Measurements from ENCODE around the gene LRRC27.

Gene LRRC27

DNA sequence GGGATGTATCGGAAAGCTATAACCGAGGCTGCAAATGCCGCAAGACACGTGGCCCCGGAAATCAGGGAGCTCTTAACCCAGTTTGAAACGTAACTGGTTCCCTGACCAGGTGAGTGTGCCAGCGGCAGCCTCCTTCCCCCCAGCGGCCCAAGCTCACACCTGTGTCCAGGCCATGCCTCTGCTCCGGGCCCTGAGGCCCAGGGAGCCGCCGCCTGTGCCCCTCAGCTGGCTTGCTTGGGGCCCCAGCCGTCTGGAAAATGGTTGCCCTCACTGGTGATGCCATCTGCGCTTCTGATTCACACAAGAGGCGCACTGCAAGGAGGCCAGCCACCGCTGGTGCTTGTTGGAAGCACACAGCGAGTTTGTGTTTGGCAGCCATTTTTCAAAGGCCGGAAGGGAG lies 74.2 kb downstream of the LRRC27 start:
- Histone ChIP-seq H3K27me3 (replicated peaks in 2 of 5; ENCODE audit: control insufficient read depth in 4 of 5, insufficient read depth in 5 of 5, low read length in 4 of 5) (no peaks in the 10 kb centered on the region), H3K27ac (ENCODE audit: insufficient read depth in 1 of 2, low read depth in 1 of 2, low read length in 2 of 2, poor library complexity in 1 of 2, severe bottlenecking in 2 of 2) (no peak overlapping the region), H3K36me3 (ENCODE audit: control insufficient read depth in 4 of 4, insufficient read depth in 4 of 4, low read length in 3 of 4) (peaks cover 4 to 77% (median 34%) of the 10 kb centered on the region in 4 experiments), H3K9me3 (ENCODE audit: control extremely low read depth in 1 of 5, control insufficient read depth in 4 of 5, insufficient read depth in 2 of 5, low read depth in 1 of 5, low read length in 4 of 5) (no peaks in the 10 kb centered on the region), H3K4me3 (ENCODE audit: control insufficient read depth in 1 of 7, extremely low read depth in 1 of 7, insufficient read depth in 4 of 7, low read depth in 2 of 7, low read length in 6 of 7) (no peak overlapping the region), H3K4me1 (ENCODE audit: control extremely low read depth in 1 of 4, control insufficient read depth in 4 of 4, insufficient read depth in 4 of 4, low read length in 3 of 4) (peaks cover 0 to 57% (median 52%) of the 10 kb centered on the region in 4 experiments)
- ChIA-PET POLR2A (no interaction called here), CTCF (interaction anchor here (1.4 to 9.4 kb wide), 2 partner anchors 15 to 37 kb away, joined by 5 to 86 read pairs; no protein-coding TSS in a partner anchor)
- WGBS (ENCODE audit: insufficient coverage), result 97% methylated on average over 16 of the region's 17 CpGs
- DNase-seq, result no peak

DNA sequence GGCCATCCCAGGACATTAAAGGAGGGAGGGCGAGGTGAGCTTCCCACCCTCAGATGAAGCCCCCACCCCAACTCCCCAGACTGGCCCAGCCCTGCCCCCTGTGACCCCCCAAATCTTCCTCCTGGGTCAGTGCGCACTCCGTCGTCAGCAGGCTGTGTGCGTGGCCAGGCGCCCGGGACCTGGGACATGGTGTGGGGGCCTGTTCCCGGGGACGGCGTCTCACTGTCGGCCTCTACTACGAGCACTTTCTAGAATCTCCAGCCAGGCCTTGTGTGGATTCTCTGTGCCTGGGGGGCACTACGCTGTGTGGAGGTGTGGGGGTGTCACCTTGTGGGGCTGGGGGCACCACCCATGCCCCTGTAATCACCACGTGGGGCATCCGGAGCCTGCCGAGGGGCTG lies 74.8 kb downstream of the LRRC27 start:
- POLR2A ChIA-PET, result interaction anchor here (1.8 kb wide), 1 partner anchor 14 kb away, joined by 6 read pairs; no protein-coding TSS in a partner anchor
- peaks cover 0 to 57% (median 52%) of the 10 kb centered on the region in 4 experiments for H3K4me1 ChIP-seq (ENCODE audit: control extremely low read depth in 1 of 4, control insufficient read depth in 4 of 4, insufficient read depth in 4 of 4, low read length in 3 of 4)
- CTCF ChIA-PET, result interaction anchor here (1.1 to 9.4 kb wide), 3 partner anchors 15 to 37 kb away, joined by 3 to 86 read pairs (median 5); no protein-coding TSS in a partner anchor

DNA sequence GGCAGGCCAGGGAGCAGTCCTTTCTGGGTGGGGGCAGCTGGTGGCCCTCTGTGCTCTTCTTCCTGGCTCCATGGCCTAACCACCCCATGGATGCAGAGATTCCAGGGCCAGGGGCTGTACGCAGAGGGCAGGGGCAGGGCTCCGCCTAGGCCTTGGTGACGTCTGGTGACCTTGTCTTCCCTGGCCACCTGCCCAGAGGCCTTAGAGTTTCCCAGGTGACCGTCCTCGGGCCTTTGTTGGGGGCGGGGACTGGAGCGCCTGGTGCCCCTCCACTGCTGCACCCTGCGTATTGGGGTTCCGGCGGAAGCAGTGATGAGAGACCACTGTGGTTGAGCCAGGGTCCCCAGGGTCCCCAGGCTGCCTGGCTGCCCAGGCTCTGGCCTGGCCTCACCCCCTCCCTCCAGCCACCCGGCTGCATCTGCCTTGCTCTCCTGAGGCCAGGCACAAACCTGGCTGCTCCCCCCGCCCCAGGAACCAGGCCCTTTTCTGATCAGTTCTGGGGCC lies 75.3 kb downstream of the LRRC27 start:
- Histone ChIP-seq H3K4me3 (ENCODE audit: control insufficient read depth in 1 of 7, extremely low read depth in 1 of 7, insufficient read depth in 4 of 7, low read depth in 2 of 7, low read length in 6 of 7) (peak overlapping the region in 3 of 7 experiments; percentile 28 to 63 (median 46)), H3K4me1 (ENCODE audit: control extremely low read depth in 1 of 4, control insufficient read depth in 4 of 4, insufficient read depth in 4 of 4, low read length in 3 of 4) (peaks cover 3 to 57% (median 52%) of the 10 kb centered on the region in 4 experiments), H3K36me3 (ENCODE audit: control insufficient read depth in 4 of 4, insufficient read depth in 4 of 4, low read length in 3 of 4) (peaks cover 4 to 86% (median 34%) of the 10 kb centered on the region in 4 experiments), H3K27ac (ENCODE audit: insufficient read depth in 1 of 2, low read depth in 1 of 2, low read length in 2 of 2, poor library complexity in 1 of 2, severe bottlenecking in 2 of 2) (peak overlapping the region in 1 of 2 experiments; percentile 34), H3K9me3 (ENCODE audit: control extremely low read depth in 1 of 5, control insufficient read depth in 4 of 5, insufficient read depth in 2 of 5, low read depth in 1 of 5, low read length in 4 of 5) (no peaks in the 10 kb centered on the region), H3K27me3 (replicated peaks in 2 of 5; ENCODE audit: control insufficient read depth in 4 of 5, insufficient read depth in 5 of 5, low read length in 4 of 5) (no peaks in the 10 kb centered on the region)
- ChIA-PET CTCF (interaction anchor here (1.1 to 9.4 kb wide), 3 partner anchors 14 to 31 kb away, joined by 3 to 86 read pairs (median 3); no protein-coding TSS in a partner anchor), POLR2A (interaction anchor here (1.8 kb wide), 1 partner anchor 14 kb away, joined by 6 read pairs; no protein-coding TSS in a partner anchor)
- 92% methylated on average over 12 of the region's 12 CpGs for WGBS (ENCODE audit: insufficient coverage)
- DNase-seq, result no peak

More for the DNA sequence above, 74.8 kb downstream of the LRRC27 start:
- H3K4me3 ChIP-seq (ENCODE audit: control insufficient read depth in 1 of 7, extremely low read depth in 1 of 7, insufficient read depth in 4 of 7, low read depth in 2 of 7, low read length in 6 of 7), result no peak overlapping the region
- no peaks in the 10 kb centered on the region for H3K27me3 ChIP-seq (replicated peaks in 2 of 5; ENCODE audit: control insufficient read depth in 4 of 5, insufficient read depth in 5 of 5, low read length in 4 of 5)
- no peak for DNase-seq
- WGBS (ENCODE audit: insufficient coverage), result 99% methylated on average over 15 of the region's 16 CpGs
- no peaks in the 10 kb centered on the region for H3K9me3 ChIP-seq (ENCODE audit: control extremely low read depth in 1 of 5, control insufficient read depth in 4 of 5, insufficient read depth in 2 of 5, low read depth in 1 of 5, low read length in 4 of 5)
- peaks cover 4 to 82% (median 34%) of the 10 kb centered on the region in 4 experiments for H3K36me3 ChIP-seq (ENCODE audit: control insufficient read depth in 4 of 4, insufficient read depth in 4 of 4, low read length in 3 of 4)
- H3K27ac ChIP-seq (ENCODE audit: insufficient read depth in 1 of 2, low read depth in 1 of 2, low read length in 2 of 2, poor library complexity in 1 of 2, severe bottlenecking in 2 of 2), result no peak overlapping the region

DNA sequence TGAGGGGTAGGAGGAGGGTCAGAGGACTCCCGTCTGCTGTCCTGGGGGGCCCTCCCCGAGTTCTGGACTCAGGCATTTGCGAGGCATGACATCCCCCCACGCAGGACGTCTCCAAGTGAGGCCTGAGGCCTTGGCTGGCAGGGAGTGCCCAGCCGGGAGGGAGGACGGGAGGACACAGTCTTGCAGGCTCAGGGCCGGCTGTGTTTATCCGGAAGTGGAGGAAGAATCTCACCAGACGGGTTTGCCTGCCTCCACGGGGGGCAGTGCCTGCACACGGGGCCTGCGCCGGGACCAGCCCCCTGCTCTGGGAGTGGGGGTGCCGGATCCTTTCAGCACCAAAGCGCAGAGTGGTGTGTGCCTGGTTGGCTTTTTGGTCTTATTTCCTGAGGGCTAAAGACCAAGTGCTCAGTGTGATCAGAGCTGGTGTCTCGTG lies 75.9 kb downstream of the LRRC27 start:
- Histone ChIP-seq H3K27ac (ENCODE audit: insufficient read depth in 1 of 2, low read depth in 1 of 2, low read length in 2 of 2, poor library complexity in 1 of 2, severe bottlenecking in 2 of 2) (peak overlapping the region in 1 of 2 experiments; percentile 34), H3K36me3 (ENCODE audit: control insufficient read depth in 4 of 4, insufficient read depth in 4 of 4, low read length in 3 of 4) (peaks cover 4 to 82% (median 34%) of the 10 kb centered on the region in 4 experiments), H3K9me3 (ENCODE audit: control extremely low read depth in 1 of 5, control insufficient read depth in 4 of 5, insufficient read depth in 2 of 5, low read depth in 1 of 5, low read length in 4 of 5) (no peaks in the 10 kb centered on the region), H3K27me3 (replicated peaks in 2 of 5; ENCODE audit: control insufficient read depth in 4 of 5, insufficient read depth in 5 of 5, low read length in 4 of 5) (no peaks in the 10 kb centered on the region), H3K4me1 (ENCODE audit: control extremely low read depth in 1 of 4, control insufficient read depth in 4 of 4, insufficient read depth in 4 of 4, low read length in 3 of 4) (peaks cover 3 to 60% (median 56%) of the 10 kb centered on the region in 4 experiments), H3K4me3 (ENCODE audit: control insufficient read depth in 1 of 7, extremely low read depth in 1 of 7, insufficient read depth in 4 of 7, low read depth in 2 of 7, low read length in 6 of 7) (peak overlapping the region in 5 of 7 experiments; percentile 26 to 63 (median 46))
- CTCF ChIA-PET, result interaction anchor here (1.0 to 9.4 kb wide), 5 partner anchors 8 to 48 kb away, joined by 3 to 86 read pairs (median 5); no protein-coding TSS in a partner anchor
- WGBS (ENCODE audit: insufficient coverage), result 14% methylated on average over 17 of the region's 17 CpGs
- peak in 2 of 3 donors; percentile 58 to 72 for DNase-seq
- POLR2A ChIA-PET, result interaction anchor here (1.1 to 1.8 kb wide), 2 partner anchors 13 to 14 kb away, joined by 3 to 6 read pairs; no protein-coding TSS in a partner anchor

DNA sequence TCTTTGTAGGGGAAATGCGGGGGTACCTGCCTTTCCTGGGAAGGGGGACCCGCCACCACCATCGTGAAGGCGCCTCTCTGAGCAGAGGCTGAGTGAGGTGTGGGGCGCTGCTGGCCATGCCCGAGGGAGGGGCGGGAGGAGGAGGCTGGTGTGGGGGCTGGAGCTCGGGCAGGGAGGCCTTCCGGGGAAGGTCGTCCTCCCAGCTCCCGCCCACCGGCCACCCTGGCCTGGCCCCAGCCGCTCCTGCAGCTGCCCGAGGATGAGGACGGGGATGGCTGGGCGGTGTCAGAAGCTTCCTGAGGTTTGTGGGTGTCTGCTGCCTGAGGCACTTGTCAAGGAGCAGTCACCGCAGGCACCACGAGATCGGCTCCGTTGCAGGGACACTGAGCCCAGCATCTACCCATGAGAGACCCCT lies 76.4 kb downstream of the LRRC27 start:
- 7% methylated on average over 12 of the region's 20 CpGs for WGBS (ENCODE audit: insufficient coverage)
- Histone ChIP-seq H3K27me3 (replicated peaks in 2 of 5; ENCODE audit: control insufficient read depth in 4 of 5, insufficient read depth in 5 of 5, low read length in 4 of 5) (no peaks in the 10 kb centered on the region), H3K36me3 (ENCODE audit: control insufficient read depth in 4 of 4, insufficient read depth in 4 of 4, low read length in 3 of 4) (peaks cover 4 to 80% (median 32%) of the 10 kb centered on the region in 4 experiments), H3K4me3 (ENCODE audit: control insufficient read depth in 1 of 7, extremely low read depth in 1 of 7, insufficient read depth in 4 of 7, low read depth in 2 of 7, low read length in 6 of 7) (peak overlapping the region in 5 of 7 experiments; percentile 26 to 63 (median 46)), H3K27ac (ENCODE audit: insufficient read depth in 1 of 2, low read depth in 1 of 2, low read length in 2 of 2, poor library complexity in 1 of 2, severe bottlenecking in 2 of 2) (no peak overlapping the region), H3K9me3 (ENCODE audit: control extremely low read depth in 1 of 5, control insufficient read depth in 4 of 5, insufficient read depth in 2 of 5, low read depth in 1 of 5, low read length in 4 of 5) (no peaks in the 10 kb centered on the region), H3K4me1 (ENCODE audit: control extremely low read depth in 1 of 4, control insufficient read depth in 4 of 4, insufficient read depth in 4 of 4, low read length in 3 of 4) (peaks cover 3 to 65% (median 57%) of the 10 kb centered on the region in 4 experiments)
- ChIA-PET CTCF (interaction anchor here (1.0 to 9.4 kb wide), 7 partner anchors 9 to 50 kb away, joined by 3 to 86 read pairs (median 5); no protein-coding TSS in a partner anchor), POLR2A (interaction anchor here (1.1 to 1.8 kb wide), 2 partner anchors 13 to 14 kb away, joined by 3 to 6 read pairs; no protein-coding TSS in a partner anchor)
- peak in 2 of 3 donors; percentile 64 to 69 for DNase-seq

DNA sequence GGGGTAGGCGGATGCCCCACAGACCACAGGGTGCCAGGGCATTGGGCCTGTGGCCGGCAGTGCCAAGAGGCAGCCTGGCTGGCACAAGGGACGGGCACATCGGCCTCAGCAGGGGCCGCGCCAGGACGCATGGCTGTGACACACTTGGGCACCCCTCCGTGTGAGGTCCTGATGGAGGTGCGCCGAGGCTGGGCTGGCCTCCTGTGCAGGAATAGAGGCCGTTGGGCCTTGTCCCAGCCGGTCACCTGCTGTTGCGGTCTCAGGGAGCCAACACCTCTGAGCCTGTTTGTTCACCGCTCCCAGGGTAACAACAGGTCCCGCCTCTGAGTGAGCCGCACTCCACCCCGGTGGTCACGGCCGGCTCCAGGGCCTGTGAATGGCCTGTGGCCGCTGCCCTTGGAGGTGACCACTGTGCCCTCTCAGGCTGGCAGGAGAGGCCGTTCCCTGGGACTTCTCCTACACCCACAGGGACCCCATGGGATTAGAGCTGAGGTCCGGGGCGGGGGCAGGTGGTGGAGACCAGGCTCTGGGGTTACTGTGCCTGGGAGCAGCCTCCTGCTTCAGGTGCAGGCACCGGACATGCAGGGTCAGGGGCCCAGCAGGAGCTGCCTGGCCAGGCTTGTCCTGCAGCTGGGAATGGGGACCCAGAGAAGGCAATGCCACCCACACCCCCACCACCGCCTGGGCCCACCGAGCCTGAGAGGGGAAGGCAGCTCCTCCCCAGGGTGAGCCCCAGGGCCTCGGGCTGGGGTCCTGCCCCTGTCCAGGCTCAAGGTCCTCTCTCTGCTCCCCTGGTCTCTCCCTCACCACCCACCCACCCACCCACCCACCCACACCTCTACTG lies 77.1 kb downstream of the LRRC27 start:
- 79% methylated on average over 23 of the region's 27 CpGs for WGBS (ENCODE audit: insufficient coverage)
- CTCF ChIA-PET, result interaction anchor here (1.0 to 9.4 kb wide), 9 partner anchors 9 to 49 kb away, joined by 3 to 86 read pairs (median 4); no protein-coding TSS in a partner anchor

More for the DNA sequence above, 77.1 kb downstream of the LRRC27 start:
- H3K4me3 ChIP-seq (ENCODE audit: control insufficient read depth in 1 of 7, extremely low read depth in 1 of 7, insufficient read depth in 4 of 7, low read depth in 2 of 7, low read length in 6 of 7), result peak overlapping the region in 3 of 7 experiments; percentile 22 to 63 (median 46)
- no peak for DNase-seq
- peaks cover 3 to 71% (median 58%) of the 10 kb centered on the region in 4 experiments for H3K4me1 ChIP-seq (ENCODE audit: control extremely low read depth in 1 of 4, control insufficient read depth in 4 of 4, insufficient read depth in 4 of 4, low read length in 3 of 4)
- peaks cover 4 to 79% (median 29%) of the 10 kb centered on the region in 4 experiments for H3K36me3 ChIP-seq (ENCODE audit: control insufficient read depth in 4 of 4, insufficient read depth in 4 of 4, low read length in 3 of 4)
- no peaks in the 10 kb centered on the region for H3K27me3 ChIP-seq (replicated peaks in 2 of 5; ENCODE audit: control insufficient read depth in 4 of 5, insufficient read depth in 5 of 5, low read length in 4 of 5)
- H3K27ac ChIP-seq (ENCODE audit: insufficient read depth in 1 of 2, low read depth in 1 of 2, low read length in 2 of 2, poor library complexity in 1 of 2, severe bottlenecking in 2 of 2), result no peak overlapping the region
- POLR2A ChIA-PET, result interaction anchor here (1.1 to 1.8 kb wide), 2 partner anchors 12 to 13 kb away, joined by 3 to 6 read pairs; no protein-coding TSS in a partner anchor
- no peaks in the 10 kb centered on the region for H3K9me3 ChIP-seq (ENCODE audit: control extremely low read depth in 1 of 5, control insufficient read depth in 4 of 5, insufficient read depth in 2 of 5, low read depth in 1 of 5, low read length in 4 of 5)
